GM12801 (cell line): ENCODE data around the gene PERCC1.

Experiments used
- CTCF ChIP-seq: IDR thresholded peaks from one replicate; pipeline ENCODE4 v1.5.1; 2011; ENCODE audit warnings: control low read depth; ENCODE audit not compliant: insufficient read length; ENCODE audit errors: extremely low read depth

PERCC1 gene

GRCh38 chr16:1401061-1401757 lies 29.7 kb upstream of the PERCC1 start:
- TF ChIP-seq CTCF, result no peak

- no peak for TF ChIP-seq CTCF
Observed at GRCh38 chr16:1401758-1402154, 29.1 kb upstream of the PERCC1 start.

- TF ChIP-seq CTCF, result no peak
Observed at GRCh38 chr16:1403036-1403435, 27.8 kb upstream of the PERCC1 start.

- no peak for TF ChIP-seq CTCF
Observed at GRCh38 chr16:1403733-1404132, 27.1 kb upstream of the PERCC1 start.

- TF ChIP-seq CTCF, result no peak
Observed at GRCh38 chr16:1407753-1408152, 23.1 kb upstream of the PERCC1 start.

GRCh38 chr16:1408171-1408837 lies 22.6 kb upstream of the PERCC1 start:
- no peak for TF ChIP-seq CTCF

GRCh38 chr16:1412847-1413246 lies 18.0 kb upstream of the PERCC1 start:
- no peak for TF ChIP-seq CTCF
